ENCODE measurements around the gene RAB37.

- TF ChIP-seq POLR2A (IDR thresholded peaks at IDR 0.05; ENCODE audit: low read depth, low read length) (no peak), POLR2AphosphoS5 (IDR thresholded peaks at IDR 0.05; ENCODE audit: low read depth, low read length) (no peak), POU2F2 (IDR thresholded peaks at IDR 0.05; ENCODE audit: low read depth, low read length) (no peak)
These were observed 6.7 kb downstream of the RAB37 start for GRCh38 chr17:74743755-74744154.

All from GM12891 (cell line).